ENCODE results near the gene MEX3C. TPM values are rescaled to one million over a fixed set of nuclear protein-coding genes. Genes with fewer than 3 reads are reported as not detected.

The MEX3C gene
- total RNA-seq, 6 experiments from 2014 or later, result 8.2 to 13.6 (median 9.6) TPM

- ATAC-seq, result no peak
- TF ChIP-seq CTCF (IDR thresholded peaks at IDR 0.05), result no peak
- no peak for TF ChIP-seq POLR2A (IDR thresholded peaks at IDR 0.05)
- Histone ChIP-seq H3K27me3 (no peaks in the 10 kb centered on the region), H3K27ac (no peak overlapping the region), H3K4me3 (no peak overlapping the region), H3K9me3 (no peaks in the 10 kb centered on the region), H3K4me1 (no peaks in the 10 kb centered on the region), H3K36me3 (no peaks in the 10 kb centered on the region)
- WGBS (ENCODE audit: insufficient coverage, low coverage, low lambda C conversion rate, missing lambda C conversion rate), result 61% methylated on average over 4 of the region's 4 CpGs
- DNase-seq, result no peak
- intact Hi-C loops (cut with DNase I), result no loop called here
These were observed 28.6 kb upstream of the MEX3C start for GRCh38 chr18:51226068-51226467.

- ATAC-seq, result no peak
- DNase-seq, result no peak
- TF ChIP-seq CTCF (IDR thresholded peaks at IDR 0.05), result no peak
- no peak for TF ChIP-seq POLR2A (IDR thresholded peaks at IDR 0.05)
- intact Hi-C loops (cut with DNase I), result no loop called here
- Histone ChIP-seq H3K36me3 (no peaks in the 10 kb centered on the region), H3K27me3 (no peaks in the 10 kb centered on the region), H3K4me1 (no peaks in the 10 kb centered on the region), H3K4me3 (no peak overlapping the region), H3K27ac (no peak overlapping the region), H3K9me3 (no peaks in the 10 kb centered on the region)
- 83% methylated on average over 2 of the region's 2 CpGs for WGBS (ENCODE audit: insufficient coverage, low coverage, low lambda C conversion rate, missing lambda C conversion rate)
These were observed 15.1 kb upstream of the MEX3C start for GRCh38 chr18:51212606-51213005.

GRCh38 chr18:51211552-51211951, 14.1 kb upstream of the MEX3C start:
- peak; percentile 52 to 77 (median 66) for ATAC-seq
- H3K4me3 ChIP-seq, result no peak overlapping the region
- no peaks in the 10 kb centered on the region for H3K9me3 ChIP-seq
- TF ChIP-seq CTCF (IDR thresholded peaks at IDR 0.05) (no peak), POLR2A (IDR thresholded peaks at IDR 0.05) (no peak)
- no peak overlapping the region for H3K27ac ChIP-seq
- no peak for DNase-seq
- no peaks in the 10 kb centered on the region for H3K27me3 ChIP-seq
- no peaks in the 10 kb centered on the region for H3K36me3 ChIP-seq
- intact Hi-C loops (cut with DNase I), result no loop called here
- 47% methylated on average over 4 of the region's 4 CpGs for WGBS (ENCODE audit: insufficient coverage, low coverage, low lambda C conversion rate, missing lambda C conversion rate)
- no peaks in the 10 kb centered on the region for H3K4me1 ChIP-seq

- intact Hi-C loops (cut with DNase I), result no loop called here
- WGBS (ENCODE audit: insufficient coverage, low coverage, low lambda C conversion rate, missing lambda C conversion rate), result 0% methylated on average over 2 of the region's 102 CpGs
- Histone ChIP-seq H3K27me3 (no peaks in the 10 kb centered on the region), H3K9me3 (no peaks in the 10 kb centered on the region), H3K4me3 (peak overlapping the region; percentile 62 to 82 (median 80)), H3K4me1 (peaks cover 0 to 27% (median 10%) of the 10 kb centered on the region in 4 donors), H3K27ac (peak overlapping the region; percentile 84 to 90 (median 89)), H3K36me3 (no peaks in the 10 kb centered on the region)
- ATAC-seq (peak in 3 of 4 donors; percentile 2 to 80 (median 4)), DNase-seq (peak in 2 of 3 donors; percentile 65 to 78)
- no peak for TF ChIP-seq POLR2A (IDR thresholded peaks at IDR 0.05)
- TF ChIP-seq CTCF (IDR thresholded peaks at IDR 0.05), result no peak
These were observed 445 bp downstream of the MEX3C start for GRCh38 chr18:51196811-51197660.

Measured in right lobe of liver (tissue), 6 donors.